NCI-H187 (cell line): Measurements from ENCODE around the gene TTC28.

ENCODE experiments used
- DNase-seq, 2 experiments: peaks; one replicate each; lab custom pipeline; 2025; lab: John Stamatoyannopoulos, UW

The TTC28 gene

GRCh38 chr22:27961680-27962079 is 718.0 kb downstream of the TTC28 start:
- no peak for DNase-seq

- DNase-seq: no peak
Observed at GRCh38 chr22:27961182-27961581, 718.5 kb downstream of the TTC28 start.

GRCh38 chr22:27959335-27960090 is 720.1 kb downstream of the TTC28 start:
- DNase-seq: no peak

GRCh38 chr22:27952779-27953178 is 726.9 kb downstream of the TTC28 start:
- DNase-seq: no peak

- DNase-seq: no peak
Observed at GRCh38 chr22:27952091-27952490, 727.5 kb downstream of the TTC28 start.

GRCh38 chr22:27949421-27949820 is 730.2 kb downstream of the TTC28 start:
- DNase-seq: no peak

GRCh38 chr22:27948569-27948968 is 731.1 kb downstream of the TTC28 start:
- no peak for DNase-seq

GRCh38 chr22:27947448-27947847 is 732.2 kb downstream of the TTC28 start:
- DNase-seq: no peak

GRCh38 chr22:27941143-27941542 is 738.5 kb downstream of the TTC28 start:
- DNase-seq: no peak

GRCh38 chr22:27937453-27937852 is 742.2 kb downstream of the TTC28 start:
- no peak for DNase-seq

- DNase-seq: no peak
Observed at GRCh38 chr22:27935897-27936296, 743.7 kb downstream of the TTC28 start.

- DNase-seq: no peak
Observed at GRCh38 chr22:27934069-27934468, 745.6 kb downstream of the TTC28 start.

GRCh38 chr22:27933186-27933983 is 746.3 kb downstream of the TTC28 start:
- DNase-seq: no peak

GRCh38 chr22:27930331-27931060 is 749.1 kb downstream of the TTC28 start:
- DNase-seq: no peak
